Neural cell (in vitro differentiated cells): ENCODE data around the gene PLCB4. TPM values are rescaled to one million over a fixed set of nuclear protein-coding genes. Genes with fewer than 3 reads are reported as not detected.

Experiments
- H2AFZ ChIP-seq: fragments of 200-600, 300-800 bp; sonication (generic), shearing (Covaris generic); 2 replicates; pipeline ENCODE4 v1.6.0; 2014; ENCODE audit warnings: low read depth, mild to moderate bottlenecking, antibody characterized with exemption, low read length, moderate library complexity
- H3F3A ChIP-seq: fragments of 200-600 bp; shearing (Covaris generic); 2 replicates; pipeline ENCODE4 v1.6.1; 2016; ENCODE audit warnings: mild to moderate bottlenecking, moderate library complexity, mixed read lengths, antibody characterized with exemption, low read length; ENCODE audit not compliant: insufficient read depth, poor library complexity, severe bottlenecking
- H3K27ac ChIP-seq: fragments of 200-600, 300-800 bp; sonication (generic), shearing (Covaris generic); 2 replicates; pipeline ENCODE4 v1.5.1; 2014; ENCODE audit warnings: mild to moderate bottlenecking, low read length, moderate library complexity
- H3K27me3 ChIP-seq: fragments of 300-800, 200-600 bp; sonication (generic), shearing (Covaris generic); 2 replicates; pipeline ENCODE4 v1.6.0; 2014; ENCODE audit warnings: mild to moderate bottlenecking, low read depth, low read length, moderate library complexity; ENCODE audit not compliant: insufficient read depth
- H3K36me3 ChIP-seq: fragments of 300-800, 200-600 bp; sonication (generic), shearing (Covaris generic); 2 replicates; pipeline ENCODE4 v1.5.1; 2014; ENCODE audit warnings: mild to moderate bottlenecking, antibody characterized with exemption, low read length, moderate library complexity; ENCODE audit not compliant: insufficient read depth
- H3K4me2 ChIP-seq: fragments of 300-800, 200-600 bp; sonication (generic), shearing (Covaris generic); 2 replicates; pipeline ENCODE4 v1.6.0; 2014; ENCODE audit warnings: mild to moderate bottlenecking, low read length
- H3K4me3 ChIP-seq: fragments of 300-800, 200-600 bp; sonication (generic), shearing (Covaris generic); 2 replicates; pipeline ENCODE4 v1.5.1; 2014; ENCODE audit warnings: mild to moderate bottlenecking, low read length, moderate library complexity
- H3K79me2 ChIP-seq: fragments of 200-600 bp; shearing (Covaris generic); replicated peaks from 2 replicates; pipeline ENCODE4 v1.6.0; 2014; ENCODE audit warnings: mild to moderate bottlenecking, low read length, moderate library complexity; ENCODE audit not compliant: insufficient read depth
- H3K9ac ChIP-seq: fragments of 300-800, 200-600 bp; sonication (generic), shearing (Covaris generic); 2 replicates; pipeline ENCODE4 v1.6.1; 2016; ENCODE audit warnings: mild to moderate bottlenecking, low read length, mixed read lengths
- H3K9me2 ChIP-seq: fragments of 200-600 bp; shearing (Covaris generic); 2 replicates; pipeline ENCODE4 v1.6.1; 2016; ENCODE audit warnings: mild to moderate bottlenecking, low read length, mixed read lengths; ENCODE audit not compliant: insufficient read depth
- H3K9me3 ChIP-seq: fragments of 200-600, 300-800 bp; sonication (generic), shearing (Covaris generic); 2 replicates; pipeline ENCODE4 v1.6.1; 2016; ENCODE audit warnings: mild to moderate bottlenecking, mixed run types, low read length, moderate library complexity, mixed read lengths
- H4K20me1 ChIP-seq: fragments of 200-600 bp; shearing (Covaris generic); 2 replicates; pipeline ENCODE4 v1.6.1; 2016; ENCODE audit warnings: mild to moderate bottlenecking, mixed run types; ENCODE audit not compliant: insufficient read depth
- EP300 ChIP-seq: fragments of 450-650 bp; conservative IDR thresholded peaks from 2 replicates; pipeline ENCODE4 v1.6.1; 2014; ENCODE audit warnings: antibody characterized with exemption, mild to moderate bottlenecking, moderate library complexity; ENCODE audit not compliant: poor library complexity, severe bottlenecking
- EZH2 ChIP-seq: fragments of 200-600, 300-800 bp; shearing (Covaris generic), sonication (generic); IDR thresholded peaks from 2 replicates; pipeline ENCODE4 v1.6.1; 2014; ENCODE audit warnings: antibody characterized with exemption, low read length, borderline replicate concordance, mild to moderate bottlenecking; ENCODE audit not compliant: insufficient read depth, poor library complexity, severe bottlenecking
- MXI1 ChIP-seq: fragments of 450-650 bp; conservative IDR thresholded peaks from 2 replicates; pipeline ENCODE4 v1.6.1; 2014; ENCODE audit warnings: antibody characterized with exemption, mild to moderate bottlenecking; ENCODE audit not compliant: poor library complexity, severe bottlenecking
- POLR2AphosphoS5 ChIP-seq: IDR thresholded peaks from 2 replicates; pipeline ENCODE4 v1.6.1; 2012
- RAD21 ChIP-seq: fragments of 450-650 bp; conservative IDR thresholded peaks from 2 replicates; pipeline ENCODE4 v1.6.1; 2014; ENCODE audit warnings: antibody characterized with exemption, mild to moderate bottlenecking, moderate library complexity
- SMC3 ChIP-seq: fragments of 450-650 bp; conservative IDR thresholded peaks from 2 replicates; pipeline ENCODE4 v1.6.1; 2014; ENCODE audit warnings: antibody characterized with exemption, mild to moderate bottlenecking, moderate library complexity; ENCODE audit not compliant: poor library complexity
- TAF1 ChIP-seq: IDR thresholded peaks from 2 replicates; pipeline ENCODE4 v1.6.1; 2012; ENCODE audit warnings: low read depth
- polyA plus RNA-seq: library from polyadenylated mRNA; depleted of rRNA; stranded (reverse); fragments of >200 nt; gene quantifications from 2 replicates; pipeline ENCODE4 v1.2.3, GENCODE V29; 2014
- TF ChIP-seq, protein P1 (sequence below): fragments of 450-650 bp; IDR thresholded peaks from 2 replicates; pipeline ENCODE4 v1.5.1; 2014; ENCODE audit warnings: antibody characterized with exemption, mild to moderate bottlenecking, moderate library complexity; ENCODE audit not compliant: poor library complexity, severe bottlenecking
- TF ChIP-seq, protein P2 (sequence below): IDR thresholded peaks from 2 replicates; pipeline ENCODE4 v1.6.1; 2012; ENCODE audit warnings: borderline replicate concordance

Gene PLCB4
- polyA plus RNA-seq, 1 donor from 2014 or later, result 13.1 TPM

DNA sequence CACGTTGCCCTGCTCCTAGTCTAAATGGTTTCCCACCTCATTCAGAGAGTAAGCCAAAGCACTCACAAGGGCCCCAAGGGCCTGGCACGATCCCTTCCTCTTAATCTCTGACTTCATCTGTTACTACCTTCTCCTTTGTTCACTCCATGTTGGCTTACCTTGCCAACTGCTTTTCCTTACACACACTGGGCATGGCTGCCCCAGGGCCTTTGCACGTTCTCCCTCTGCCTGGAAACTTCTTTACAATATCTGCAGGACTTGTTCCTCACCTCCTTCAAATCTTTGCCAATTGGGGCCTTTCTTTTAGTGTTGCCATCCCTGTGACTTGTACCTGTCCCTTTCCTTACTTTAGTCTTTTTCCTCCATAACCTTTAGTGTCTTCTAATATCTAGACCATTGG, 73.9 kb downstream of the PLCB4 start:
- Histone ChIP-seq H3F3A (no peaks in the 10 kb centered on the region), H3K27me3 (no peaks in the 10 kb centered on the region), H3K4me2 (no peak overlapping the region), H4K20me1 (no peaks in the 10 kb centered on the region), H3K9me3 (no peaks in the 10 kb centered on the region), H3K4me3 (no peak overlapping the region), H3K27ac (no peak overlapping the region), H3K36me3 (no peaks in the 10 kb centered on the region), H3K79me2 (no peaks in the 10 kb centered on the region), H3K9me2 (no peaks in the 10 kb centered on the region), H2AFZ (no peak overlapping the region), H3K9ac (no peak overlapping the region)
- TF ChIP-seq RAD21, result no peak
- TF ChIP-seq EZH2, result no peak
- TF ChIP-seq, protein P1, sequence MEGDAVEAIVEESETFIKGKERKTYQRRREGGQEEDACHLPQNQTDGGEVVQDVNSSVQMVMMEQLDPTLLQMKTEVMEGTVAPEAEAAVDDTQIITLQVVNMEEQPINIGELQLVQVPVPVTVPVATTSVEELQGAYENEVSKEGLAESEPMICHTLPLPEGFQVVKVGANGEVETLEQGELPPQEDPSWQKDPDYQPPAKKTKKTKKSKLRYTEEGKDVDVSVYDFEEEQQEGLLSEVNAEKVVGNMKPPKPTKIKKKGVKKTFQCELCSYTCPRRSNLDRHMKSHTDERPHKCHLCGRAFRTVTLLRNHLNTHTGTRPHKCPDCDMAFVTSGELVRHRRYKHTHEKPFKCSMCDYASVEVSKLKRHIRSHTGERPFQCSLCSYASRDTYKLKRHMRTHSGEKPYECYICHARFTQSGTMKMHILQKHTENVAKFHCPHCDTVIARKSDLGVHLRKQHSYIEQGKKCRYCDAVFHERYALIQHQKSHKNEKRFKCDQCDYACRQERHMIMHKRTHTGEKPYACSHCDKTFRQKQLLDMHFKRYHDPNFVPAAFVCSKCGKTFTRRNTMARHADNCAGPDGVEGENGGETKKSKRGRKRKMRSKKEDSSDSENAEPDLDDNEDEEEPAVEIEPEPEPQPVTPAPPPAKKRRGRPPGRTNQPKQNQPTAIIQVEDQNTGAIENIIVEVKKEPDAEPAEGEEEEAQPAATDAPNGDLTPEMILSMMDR, result no peak
- no peak for TF ChIP-seq POLR2AphosphoS5
- no peak for TF ChIP-seq SMC3
- TF ChIP-seq MXI1, result no peak
- no peak for TF ChIP-seq EP300
- TF ChIP-seq TAF1, result no peak
- TF ChIP-seq, protein P2, sequence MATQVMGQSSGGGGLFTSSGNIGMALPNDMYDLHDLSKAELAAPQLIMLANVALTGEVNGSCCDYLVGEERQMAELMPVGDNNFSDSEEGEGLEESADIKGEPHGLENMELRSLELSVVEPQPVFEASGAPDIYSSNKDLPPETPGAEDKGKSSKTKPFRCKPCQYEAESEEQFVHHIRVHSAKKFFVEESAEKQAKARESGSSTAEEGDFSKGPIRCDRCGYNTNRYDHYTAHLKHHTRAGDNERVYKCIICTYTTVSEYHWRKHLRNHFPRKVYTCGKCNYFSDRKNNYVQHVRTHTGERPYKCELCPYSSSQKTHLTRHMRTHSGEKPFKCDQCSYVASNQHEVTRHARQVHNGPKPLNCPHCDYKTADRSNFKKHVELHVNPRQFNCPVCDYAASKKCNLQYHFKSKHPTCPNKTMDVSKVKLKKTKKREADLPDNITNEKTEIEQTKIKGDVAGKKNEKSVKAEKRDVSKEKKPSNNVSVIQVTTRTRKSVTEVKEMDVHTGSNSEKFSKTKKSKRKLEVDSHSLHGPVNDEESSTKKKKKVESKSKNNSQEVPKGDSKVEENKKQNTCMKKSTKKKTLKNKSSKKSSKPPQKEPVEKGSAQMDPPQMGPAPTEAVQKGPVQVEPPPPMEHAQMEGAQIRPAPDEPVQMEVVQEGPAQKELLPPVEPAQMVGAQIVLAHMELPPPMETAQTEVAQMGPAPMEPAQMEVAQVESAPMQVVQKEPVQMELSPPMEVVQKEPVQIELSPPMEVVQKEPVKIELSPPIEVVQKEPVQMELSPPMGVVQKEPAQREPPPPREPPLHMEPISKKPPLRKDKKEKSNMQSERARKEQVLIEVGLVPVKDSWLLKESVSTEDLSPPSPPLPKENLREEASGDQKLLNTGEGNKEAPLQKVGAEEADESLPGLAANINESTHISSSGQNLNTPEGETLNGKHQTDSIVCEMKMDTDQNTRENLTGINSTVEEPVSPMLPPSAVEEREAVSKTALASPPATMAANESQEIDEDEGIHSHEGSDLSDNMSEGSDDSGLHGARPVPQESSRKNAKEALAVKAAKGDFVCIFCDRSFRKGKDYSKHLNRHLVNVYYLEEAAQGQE, result no peak

DNA sequence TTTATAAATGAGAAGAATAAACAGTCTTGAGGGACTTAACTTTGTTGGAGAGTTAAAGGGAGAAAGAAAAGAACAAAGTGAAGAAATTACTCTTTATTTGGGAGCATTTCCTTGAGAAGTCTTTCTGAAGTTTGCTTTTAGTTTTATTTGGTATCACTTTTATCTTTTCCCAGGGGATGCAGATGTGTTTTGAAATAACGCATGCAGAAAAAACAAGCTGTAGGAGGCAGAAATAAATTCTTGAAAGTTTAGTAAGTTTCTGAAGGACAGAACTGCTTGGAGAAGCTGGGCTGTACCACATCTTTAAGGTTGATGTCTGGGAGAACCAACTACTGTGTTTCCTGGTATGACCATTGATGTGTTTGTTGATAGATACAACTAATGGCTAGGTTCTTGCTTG, 75.0 kb downstream of the PLCB4 start:
- TF ChIP-seq EZH2 (no peak), POLR2AphosphoS5 (no peak), SMC3 (no peak), EP300 (no peak)
- H3K27ac ChIP-seq, result no peak overlapping the region

DNA sequence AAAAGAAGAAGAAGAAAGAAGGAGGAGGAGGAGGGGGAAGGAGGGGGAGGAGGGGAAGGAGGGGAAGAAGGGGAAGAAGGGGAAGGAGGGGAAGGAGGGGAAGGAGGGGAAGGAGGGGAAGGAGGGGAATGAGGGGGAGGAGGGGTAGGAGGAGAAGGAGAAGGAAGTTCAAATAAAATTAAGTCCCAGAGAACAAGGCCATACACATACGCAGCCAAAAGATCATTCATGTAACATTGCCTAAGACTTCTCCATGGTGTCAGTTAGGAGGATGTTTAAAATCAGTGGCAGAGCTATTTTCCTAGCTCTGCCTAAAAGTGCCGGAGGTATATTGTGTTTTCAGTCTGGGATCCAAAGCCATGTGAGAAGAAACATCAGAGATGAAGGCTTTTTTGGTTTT, 75.8 kb downstream of the PLCB4 start:
- no peak overlapping the region for H3K27ac ChIP-seq
- no peak overlapping the region for H3K9ac ChIP-seq
- H3K4me3 ChIP-seq, result no peak overlapping the region
- TF ChIP-seq RAD21 (no peak), SMC3 (no peak), EZH2 (no peak), POLR2AphosphoS5 (no peak), TAF1 (no peak), MXI1 (no peak), EP300 (no peak)
- TF ChIP-seq, protein P1, result no peak
- TF ChIP-seq, protein P2, result no peak
- H3K4me2 ChIP-seq, result no peak overlapping the region
- H2AFZ ChIP-seq, result no peak overlapping the region
- no peaks in the 10 kb centered on the region for H3K36me3 ChIP-seq
- no peaks in the 10 kb centered on the region for H4K20me1 ChIP-seq
- H3K9me2 ChIP-seq, result no peaks in the 10 kb centered on the region
- H3K9me3 ChIP-seq, result no peaks in the 10 kb centered on the region
- no peaks in the 10 kb centered on the region for H3K79me2 ChIP-seq
- no peaks in the 10 kb centered on the region for H3F3A ChIP-seq
- H3K27me3 ChIP-seq, result no peaks in the 10 kb centered on the region

More for the DNA sequence above, 75.0 kb downstream of the PLCB4 start:
- Histone ChIP-seq H3K9me2 (no peaks in the 10 kb centered on the region), H3K4me2 (no peak overlapping the region), H3K9me3 (no peaks in the 10 kb centered on the region), H3F3A (no peaks in the 10 kb centered on the region), H3K4me3 (no peak overlapping the region), H4K20me1 (no peaks in the 10 kb centered on the region), H3K27me3 (no peaks in the 10 kb centered on the region), H3K79me2 (no peaks in the 10 kb centered on the region), H3K9ac (no peak overlapping the region), H3K36me3 (no peaks in the 10 kb centered on the region), H2AFZ (no peak overlapping the region)
